ENCODE results near the gene BEND2.
"Not testable (repeated sequence)": the region's sequence is repeated elsewhere in the genome, so short reads cannot be mapped to it uniquely, and the experiment has no call there.

Gene BEND2

DNA sequence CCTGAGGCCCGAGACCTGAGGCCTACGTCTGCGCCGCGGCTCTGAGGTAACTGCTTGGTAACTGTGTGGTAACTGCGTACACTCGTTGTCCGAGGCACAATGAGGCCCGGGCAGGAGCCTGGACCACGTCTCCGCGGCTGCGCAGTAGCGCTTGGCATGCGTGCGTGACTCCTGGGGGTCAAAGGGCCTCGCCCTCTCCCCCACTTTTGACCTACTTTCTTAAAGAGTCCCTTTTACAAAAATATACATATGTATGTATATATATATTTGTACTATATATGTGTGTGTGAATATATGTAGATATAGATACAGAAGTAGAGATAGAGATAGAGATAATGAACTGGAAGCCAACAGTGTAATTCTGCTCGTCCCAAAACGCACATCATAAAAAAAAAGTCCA lies at the start of gene BEND2:
Gene BEND2, minus strand, starts transcription at position 101 of the 400 bp plus-strand sequence. CDS start 136 bp downstream, outside the sequence.
- DNase-seq, result no peak

DNA sequence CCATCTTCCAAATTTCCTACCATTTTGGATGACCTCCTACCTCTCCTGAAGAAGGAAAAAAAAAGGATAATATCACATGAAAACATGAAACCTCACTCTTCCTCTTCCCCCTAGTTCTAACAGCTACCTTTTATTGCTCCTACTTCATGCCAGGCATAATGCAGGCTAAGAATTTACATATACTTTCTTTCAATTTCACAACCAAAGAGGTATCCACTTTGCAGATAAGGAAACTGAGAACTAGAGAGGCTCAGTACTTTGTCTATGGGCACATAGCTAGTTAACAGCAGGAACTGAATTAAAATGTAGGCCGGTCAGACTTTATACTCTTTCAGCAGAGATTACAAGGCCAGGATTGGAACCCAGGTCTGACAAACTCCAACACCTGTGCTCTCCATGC lies 34.4 kb upstream of the BEND2 start:
- DNase-seq, result no peak

DNA sequence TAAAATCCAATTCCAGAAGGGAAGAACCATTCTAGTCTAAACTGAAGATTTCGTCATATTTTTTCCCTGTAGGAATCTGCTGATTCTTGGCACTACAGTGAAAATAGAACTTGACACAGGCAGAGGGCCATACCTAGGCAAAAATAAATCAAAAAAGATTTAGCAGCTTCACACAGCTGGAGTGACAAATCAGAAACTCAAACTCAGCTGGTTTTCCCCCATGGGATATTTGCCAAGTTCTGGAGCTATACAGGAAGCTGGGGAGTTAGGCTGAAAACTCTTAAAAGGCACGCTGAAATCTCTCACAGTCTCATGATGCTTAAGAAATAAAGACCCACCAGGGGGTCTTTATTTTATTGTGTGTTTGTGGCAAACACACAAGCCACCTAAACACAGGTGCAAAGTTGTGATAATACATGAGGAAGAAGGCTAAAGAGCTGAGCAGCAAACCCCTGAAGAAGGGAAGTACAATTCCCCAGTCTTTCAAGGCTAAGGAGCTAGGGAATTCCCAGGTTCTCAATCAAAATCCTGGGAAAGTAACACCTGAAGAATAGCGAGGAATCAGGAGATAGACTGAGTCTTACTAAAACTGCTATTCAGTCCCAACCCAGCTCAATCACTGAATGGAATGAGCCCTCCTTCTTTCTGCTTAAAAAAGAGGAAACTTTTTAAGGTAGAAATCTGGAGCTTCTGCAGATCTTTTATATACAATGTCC lies 32.1 kb upstream of the BEND2 start:
- DNase-seq, result no peak

DNA sequence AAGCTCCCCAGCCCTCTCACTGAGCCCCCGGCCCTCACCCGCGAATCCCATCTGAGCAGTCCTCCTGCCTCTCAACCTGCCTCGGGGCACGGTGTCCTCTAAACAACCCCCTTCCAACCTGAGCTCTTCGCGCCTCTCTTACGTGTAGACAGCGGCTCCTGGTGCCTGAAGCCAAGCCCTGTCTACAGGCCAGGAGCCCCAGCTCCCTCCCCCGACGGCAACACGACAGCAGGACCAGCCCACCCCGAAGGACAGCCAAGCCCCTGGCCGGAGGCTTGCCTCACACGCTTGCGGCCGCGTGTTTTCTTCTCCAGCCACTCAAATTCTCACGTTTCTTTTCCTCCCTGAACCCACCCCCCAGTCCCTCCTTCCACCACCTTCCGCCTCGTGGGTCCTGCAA lies 9.0 kb upstream of the BEND2 start:
- not testable (repeated sequence) for DNase-seq

DNA sequence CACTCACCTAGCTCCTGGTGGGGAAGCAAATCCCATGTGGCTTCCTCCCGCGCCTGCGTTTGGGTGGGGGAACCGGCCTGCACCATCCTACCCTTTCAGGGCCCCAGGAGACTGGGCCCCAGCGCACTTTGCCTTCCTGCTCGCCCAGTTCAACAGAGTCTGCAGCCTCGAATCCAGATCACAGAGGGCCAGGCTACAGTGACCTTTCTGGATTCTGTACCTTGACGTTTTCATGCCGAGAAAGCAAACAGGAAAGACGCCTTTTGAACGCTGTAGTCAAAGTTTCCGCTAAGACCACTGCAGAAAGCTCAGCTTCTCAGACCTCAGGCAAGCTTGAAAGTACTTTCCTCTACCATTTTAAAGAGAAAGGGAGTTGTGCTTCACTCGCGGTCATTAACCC lies 7.4 kb upstream of the BEND2 start:
- no peak for DNase-seq

DNA sequence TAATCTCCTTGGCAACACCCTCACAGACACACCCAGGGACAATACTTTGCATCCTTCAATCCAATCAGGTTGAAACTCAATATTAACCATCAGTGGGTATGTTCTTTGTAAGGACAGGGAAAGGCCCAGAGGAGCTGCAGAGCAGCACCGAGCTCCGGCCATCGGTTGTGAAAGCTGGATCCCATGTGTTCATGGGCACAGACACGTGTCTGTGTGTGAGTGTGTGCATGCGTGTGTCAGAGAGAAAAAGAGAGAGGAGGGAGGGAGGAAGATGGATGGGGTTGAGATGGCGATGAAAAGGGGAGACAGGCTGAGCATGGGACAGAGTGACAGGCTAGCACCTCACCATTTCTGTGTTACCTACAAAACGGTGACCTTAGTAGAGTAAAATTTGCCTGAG lies 6.8 kb upstream of the BEND2 start:
- no peak for DNase-seq

DNA sequence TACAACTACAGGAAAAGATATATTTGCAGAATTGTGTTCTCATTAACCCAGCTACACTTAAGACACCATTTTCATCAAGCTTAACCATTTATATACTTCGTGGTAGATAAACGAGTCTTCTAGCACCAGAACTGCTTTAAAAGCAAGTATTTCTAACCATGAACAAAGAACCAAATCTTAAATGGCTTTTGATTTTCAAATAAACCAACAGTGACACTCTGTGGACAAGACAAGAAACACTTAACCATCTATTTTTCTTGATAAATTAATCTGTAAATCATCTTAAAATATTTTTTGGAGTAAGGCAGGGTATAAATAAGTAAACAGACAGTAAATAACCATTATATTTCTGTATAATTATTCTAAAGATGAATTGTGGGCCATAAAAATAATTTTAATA lies 10.2 kb downstream of the BEND2 start:
- DNase-seq, result no peak

DNA sequence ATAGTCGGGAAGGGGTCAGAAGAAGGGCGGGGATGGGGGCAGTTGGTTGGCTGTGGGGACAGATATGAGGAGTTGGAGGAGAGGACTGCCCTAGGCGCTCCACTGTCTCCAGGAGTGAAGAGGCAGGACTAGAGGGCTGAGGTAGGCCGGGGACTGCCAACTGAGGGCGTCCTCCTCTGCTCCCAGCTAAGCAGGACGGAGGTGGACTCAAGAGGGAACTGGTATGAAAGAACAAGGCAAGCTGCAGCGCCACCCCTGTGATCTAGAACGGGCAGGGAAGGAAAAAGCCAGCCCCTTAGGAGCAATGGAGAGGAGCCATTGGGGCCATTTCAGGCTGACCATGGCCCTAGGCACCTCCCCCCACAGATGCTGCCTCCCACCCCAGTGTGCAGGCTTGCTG lies 14.0 kb downstream of the BEND2 start:
- no peak for DNase-seq

DNA sequence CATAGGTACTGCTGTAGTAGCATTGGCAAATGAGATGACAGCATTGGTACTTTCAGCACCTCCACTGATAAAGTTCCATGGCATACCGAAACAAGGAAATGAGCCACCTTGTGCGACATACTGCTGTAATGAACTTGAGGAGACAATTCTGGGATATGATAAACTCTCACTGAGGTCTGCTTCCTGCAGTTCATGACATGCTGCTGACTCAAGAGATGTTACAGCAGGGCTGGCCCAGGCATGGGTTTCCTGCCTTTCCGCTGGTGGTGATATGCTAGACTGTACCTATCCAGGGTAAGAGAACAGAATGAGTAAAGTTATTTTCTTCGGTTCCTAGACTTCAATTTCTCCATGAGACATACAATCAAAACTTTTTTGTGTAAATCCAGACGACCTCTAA lies 17.1 kb downstream of the BEND2 start:
- no peak for DNase-seq

DNA sequence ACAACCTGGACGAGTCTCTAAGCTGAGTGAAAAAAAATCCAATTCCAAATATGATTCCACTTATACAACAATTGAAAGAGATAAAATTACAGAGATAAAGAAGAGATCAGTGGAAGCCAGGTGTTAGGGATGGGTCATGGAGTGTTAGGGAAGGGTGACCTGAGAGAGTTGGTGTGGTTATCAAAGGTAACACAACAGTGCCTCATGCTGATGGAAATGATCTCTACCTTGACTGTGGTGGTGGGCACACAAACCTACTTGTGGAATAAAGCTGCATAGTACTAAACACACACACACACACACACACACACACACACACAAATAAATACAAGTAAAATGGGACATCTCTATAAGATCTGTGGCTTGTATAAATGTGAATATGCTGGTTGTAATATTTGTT lies 26.0 kb downstream of the BEND2 start:
- DNase-seq, result no peak

DNA sequence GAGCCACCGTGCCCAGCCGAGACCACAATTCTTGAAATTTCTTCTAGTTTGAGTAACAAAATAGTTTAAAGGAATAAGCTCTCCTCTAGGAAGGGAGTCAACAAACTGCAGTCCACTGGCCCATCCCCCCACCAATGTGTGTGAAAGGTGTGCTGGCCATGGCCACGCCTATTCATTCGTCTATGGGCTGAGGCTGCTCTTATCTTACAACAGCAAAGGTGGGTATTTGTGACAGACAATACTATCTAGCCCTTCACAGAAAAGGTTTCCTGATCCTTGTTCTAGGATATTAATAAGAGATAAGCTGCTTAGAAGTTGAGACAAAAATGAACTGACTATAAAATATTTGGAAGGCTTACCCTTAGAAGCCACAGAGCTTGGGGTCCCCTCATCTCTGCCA lies 41.2 kb downstream of the BEND2 start:
- no peak for DNase-seq

DNA sequence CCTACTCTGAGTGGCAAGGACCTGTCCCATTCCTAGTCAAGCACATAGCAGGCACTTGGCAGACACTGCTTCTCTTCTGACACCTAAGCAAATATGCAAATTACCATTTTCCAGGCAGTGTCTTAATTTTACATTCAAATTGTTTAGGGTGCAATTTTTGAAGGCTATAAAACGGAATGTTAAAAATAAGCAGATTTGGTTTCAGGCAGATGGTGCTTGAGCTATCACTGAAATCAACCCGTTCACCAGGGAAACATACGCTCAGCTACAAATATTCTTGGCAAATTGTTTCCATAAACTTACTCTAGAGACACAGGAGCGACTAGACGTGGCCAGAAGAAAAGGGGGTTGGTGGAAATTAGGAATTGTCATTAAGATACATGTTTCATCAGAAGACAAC lies 45.7 kb downstream of the BEND2 start:
- no peak for DNase-seq

DNA sequence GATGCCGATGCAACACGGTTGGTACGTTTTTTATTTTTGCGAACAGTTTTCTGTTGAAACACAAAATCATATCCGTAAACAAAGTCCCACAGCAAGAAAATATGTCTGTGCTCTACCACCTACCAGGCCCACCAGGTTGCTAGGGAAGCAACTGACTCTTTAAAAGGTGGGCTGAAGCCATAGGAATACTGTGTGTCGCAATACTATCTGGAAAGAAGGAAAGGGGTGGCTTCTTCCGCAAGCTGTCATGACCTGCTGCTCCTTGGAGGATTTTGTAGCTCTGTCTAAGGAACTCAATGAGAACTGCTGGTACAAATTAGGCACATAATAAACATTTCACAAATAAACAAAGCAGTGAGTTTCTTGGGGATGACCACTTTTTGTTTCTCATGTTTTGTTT lies 46.5 kb downstream of the BEND2 start:
- no peak for DNase-seq

DNA sequence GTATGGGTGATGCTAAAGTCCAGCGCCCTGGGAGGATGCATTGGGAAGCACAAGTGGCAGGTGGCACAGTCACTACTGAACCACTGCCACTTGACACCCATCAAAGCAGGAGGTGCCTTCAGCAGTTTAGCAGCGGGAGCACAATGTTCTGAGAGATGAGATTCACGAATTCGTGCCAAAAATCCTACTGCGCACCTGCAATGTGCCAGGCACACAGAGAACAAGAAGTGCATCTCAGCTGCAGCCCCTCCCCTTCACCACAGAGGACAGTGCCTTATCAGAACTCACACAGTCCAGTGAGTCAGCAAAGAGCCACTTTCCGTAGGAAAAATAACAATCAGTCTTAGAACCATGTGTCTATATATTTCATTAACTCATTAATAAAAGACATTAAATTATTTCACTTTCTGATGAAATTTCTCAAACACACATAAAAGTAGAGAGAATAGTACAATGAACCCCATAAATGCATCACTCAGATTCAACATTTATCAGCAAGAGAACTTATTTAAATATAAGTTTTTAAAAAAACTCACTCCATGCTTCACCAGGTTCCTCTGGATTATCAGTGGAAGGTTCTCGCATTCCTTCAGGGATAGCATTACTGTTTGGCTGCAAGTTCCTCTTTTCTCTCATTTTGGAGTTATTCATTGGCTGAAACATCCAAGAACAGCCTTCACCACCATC lies 47.0 kb downstream of the BEND2 start:
- peak in 1 of 14 donors; percentile 43 for DNase-seq

DNA sequence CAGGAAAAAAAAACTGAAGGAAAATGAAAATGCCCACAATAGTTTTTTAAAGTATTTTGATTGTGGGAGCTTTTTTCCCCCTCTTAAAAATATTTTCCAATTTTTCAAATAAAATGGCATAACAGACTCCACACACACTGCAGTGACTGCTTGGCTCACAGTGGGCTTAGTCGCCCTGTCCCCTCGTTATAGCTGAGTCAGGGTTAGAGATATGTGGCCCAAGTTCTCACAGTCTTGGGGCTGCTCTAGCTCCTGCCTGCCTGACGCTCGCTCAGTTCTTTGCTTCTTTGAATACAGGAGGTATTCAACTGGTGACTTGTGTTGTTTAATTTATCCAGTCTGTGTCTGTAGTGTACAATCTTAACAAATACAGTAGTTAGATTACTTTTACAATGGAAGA lies 47.7 kb downstream of the BEND2 start:
- no peak for DNase-seq

DNA sequence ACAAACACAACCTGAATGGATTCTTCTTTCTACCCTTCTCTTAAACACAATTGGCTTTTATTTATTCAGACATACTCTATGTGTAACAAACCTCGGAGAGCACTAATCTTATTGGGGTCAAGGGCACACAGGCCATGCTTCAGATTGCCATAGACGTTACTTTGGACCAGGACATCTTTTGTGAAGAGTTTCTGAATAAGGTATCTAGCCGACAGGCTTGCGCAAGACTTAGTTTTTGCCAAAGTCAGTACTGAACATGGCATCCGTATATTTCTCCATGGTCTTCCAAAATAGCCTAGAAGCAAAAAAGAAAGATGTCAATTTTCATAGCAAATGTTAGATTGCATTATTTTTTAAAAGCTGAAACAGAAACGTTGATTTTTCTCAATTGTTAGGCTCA lies 49.8 kb downstream of the BEND2 start:
- DNase-seq, result no peak

DNA sequence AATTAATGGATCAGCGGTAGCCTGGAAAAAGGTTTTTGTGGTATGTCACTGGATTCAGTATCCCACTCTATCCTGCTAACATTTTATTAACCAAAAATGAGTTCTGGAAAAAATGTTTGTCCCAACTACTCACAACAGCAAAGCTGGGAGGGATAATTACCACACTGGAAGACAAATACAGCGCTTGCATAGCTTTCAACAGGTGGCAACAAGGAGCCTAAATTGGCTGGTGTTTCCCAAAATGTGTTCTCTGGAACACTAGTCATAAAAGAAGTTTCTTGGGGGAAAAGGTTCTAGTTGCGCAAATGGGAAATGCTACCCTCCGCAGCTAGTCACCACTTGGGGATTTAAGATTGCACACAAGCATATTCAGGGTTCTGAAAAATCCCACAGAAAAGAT lies 54.6 kb downstream of the BEND2 start:
- no peak for DNase-seq

DNA sequence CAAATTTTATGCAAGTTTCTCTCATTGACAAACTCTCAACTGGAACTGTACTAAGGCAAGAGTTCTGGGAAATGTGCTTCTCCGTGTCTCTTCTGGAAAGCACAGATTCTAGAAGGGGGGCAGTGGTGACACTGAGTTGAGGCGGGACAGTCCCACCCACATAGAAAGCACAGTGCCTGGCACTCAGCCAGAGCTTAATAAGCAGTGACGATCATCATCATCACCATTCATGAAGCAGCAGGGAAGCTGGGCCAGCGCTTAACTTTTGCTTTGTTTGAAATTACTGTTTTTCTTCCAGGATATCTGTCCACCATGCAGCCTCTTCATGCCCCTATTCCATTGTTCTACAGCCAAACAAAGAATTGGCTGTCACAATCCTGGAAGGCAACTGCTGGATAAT lies 60.3 kb downstream of the BEND2 start:
- peak in 1 of 14 donors; percentile 3 for DNase-seq

DNA sequence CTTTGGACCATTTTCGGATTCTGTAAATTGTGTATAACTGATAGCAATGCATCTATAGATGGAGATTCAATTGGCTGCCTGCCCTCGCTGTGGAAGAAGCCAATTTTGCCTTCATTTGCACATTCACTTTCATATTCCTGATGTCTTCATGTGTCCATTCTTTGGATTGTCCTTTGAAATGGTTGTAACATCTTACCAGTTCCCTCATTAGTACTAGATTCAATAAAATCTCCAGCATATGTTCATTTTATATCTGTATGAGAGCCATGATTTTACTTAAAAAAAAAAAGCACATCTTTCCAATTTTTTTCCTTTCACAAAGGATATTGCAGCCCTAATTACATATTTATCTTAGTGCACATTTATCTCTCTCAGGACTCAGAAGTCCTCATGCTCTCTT lies 61.7 kb downstream of the BEND2 start:
- DNase-seq, result no peak

DNA sequence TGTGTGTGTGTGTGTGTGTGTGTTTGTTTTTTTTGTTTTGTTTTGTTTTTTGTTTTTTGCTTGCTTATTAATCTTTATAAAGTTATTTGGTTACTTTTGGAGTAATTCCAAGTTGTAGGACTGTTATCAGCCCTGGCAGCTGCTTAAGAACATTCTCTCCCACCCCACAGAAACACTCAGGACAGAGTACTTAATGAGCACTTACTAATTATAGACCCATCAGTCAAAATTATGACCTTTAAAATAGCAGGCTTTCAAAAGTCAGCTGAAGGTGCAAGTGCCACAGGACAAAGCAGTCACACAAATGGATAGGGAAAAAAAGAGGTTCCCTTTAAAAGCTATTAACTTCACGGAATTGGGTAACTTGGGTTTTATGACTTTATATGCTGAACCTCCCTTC lies 69.0 kb downstream of the BEND2 start:
- DNase-seq, result no peak

DNA sequence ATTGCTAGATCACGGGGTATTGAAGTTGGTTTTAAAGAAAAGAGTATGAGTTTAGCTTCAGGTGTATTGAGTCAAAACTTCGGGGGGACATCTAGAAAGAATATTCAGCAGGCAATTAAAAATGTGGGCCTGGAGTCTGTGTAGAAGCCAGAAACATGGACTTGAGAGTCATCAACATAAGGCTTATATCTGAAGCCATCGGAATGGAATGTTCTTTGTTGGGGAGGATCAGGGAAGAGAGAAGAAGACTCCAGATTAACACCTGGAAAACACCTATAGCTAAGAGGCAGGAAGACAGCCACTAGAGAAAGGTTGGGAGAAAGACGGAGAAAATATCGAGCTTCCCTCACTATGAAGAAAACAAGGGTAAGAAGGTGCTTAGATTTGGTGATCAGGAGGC lies 69.5 kb downstream of the BEND2 start:
- DNase-seq, result no peak

DNA sequence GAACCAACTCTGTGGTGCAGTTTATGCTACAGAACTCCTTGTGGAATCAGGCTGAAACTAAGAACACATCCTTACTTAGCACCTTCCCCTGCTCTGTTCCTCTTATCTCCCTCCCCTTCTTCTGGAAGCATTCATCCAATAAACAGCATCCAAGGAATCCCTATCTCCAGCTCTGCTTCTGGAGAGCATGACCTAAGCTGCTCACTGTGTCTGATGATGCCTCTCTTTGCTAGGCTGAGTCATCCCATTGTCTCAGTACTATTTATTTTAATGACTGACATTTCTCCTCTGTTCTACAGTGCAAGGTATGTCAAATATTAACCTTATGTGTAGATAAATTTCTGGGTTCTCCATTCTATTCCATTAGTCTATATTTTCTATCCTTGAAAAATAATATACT lies 71.2 kb downstream of the BEND2 start:
- no peak for DNase-seq

DNA sequence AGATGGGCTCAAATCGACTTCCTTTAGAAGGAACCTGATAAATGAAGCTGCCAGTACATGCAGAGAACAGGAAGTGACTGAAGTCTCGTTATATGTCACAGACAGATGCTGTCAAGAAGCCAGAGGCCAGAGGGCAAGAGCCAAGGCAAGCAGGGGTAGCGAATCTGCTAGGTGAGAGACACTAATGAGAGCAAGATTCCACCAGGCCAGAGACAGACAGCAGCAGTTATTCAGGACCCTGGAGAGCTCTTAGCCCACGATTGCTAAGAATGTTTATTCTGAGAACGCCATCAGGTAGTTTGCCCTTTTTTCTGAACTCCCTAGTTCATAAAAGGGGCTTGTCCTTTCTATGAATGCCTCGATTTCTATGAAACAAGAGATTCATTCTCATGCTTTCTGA lies 73.7 kb downstream of the BEND2 start:
- no peak for DNase-seq

DNA sequence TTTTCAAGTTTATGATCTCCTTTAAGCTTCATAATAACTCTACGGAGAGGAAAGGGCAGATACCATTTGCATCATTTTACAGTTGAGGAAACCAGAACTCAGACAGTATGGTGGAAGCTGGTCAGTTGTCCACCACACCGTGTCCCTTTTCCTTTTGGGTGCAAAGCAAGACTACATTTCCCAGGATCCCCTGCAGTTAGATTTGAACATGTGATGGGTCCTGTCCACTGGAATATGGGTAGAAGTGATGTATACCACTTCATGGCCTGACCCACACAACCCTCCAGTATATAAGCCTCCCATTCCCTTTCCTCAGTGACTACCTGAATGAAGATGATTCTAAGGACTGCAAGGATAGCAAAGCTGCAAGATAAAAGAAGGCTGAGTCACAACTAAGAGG lies 74.7 kb downstream of the BEND2 start:
- DNase-seq, result no peak

DNA sequence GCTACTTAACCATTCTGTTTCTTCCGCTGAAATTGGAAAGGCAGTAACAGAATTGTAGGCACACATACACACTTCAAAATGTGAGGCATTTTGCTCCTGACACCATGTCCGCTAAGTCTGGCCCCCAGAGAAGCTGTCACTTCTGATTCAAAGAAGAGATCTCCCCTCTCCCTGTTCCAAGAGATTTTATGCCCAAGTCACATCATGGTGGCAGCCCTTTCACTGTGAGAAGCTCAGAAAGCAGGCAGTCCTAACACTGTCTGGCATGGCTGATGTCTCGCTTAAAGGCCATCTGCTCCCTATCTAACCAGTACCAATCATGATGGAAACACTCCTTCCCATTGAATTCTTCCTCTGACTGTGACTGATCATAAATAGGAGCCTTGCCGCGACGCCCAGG lies 83.9 kb downstream of the BEND2 start:
- no peak for DNase-seq

All from C1 segment of cervical spinal cord (tissue), 14 donors.